Peyer's patch (tissue), 4 donors: ENCODE measurements around the gene NBAS.

ENCODE experiments used
- CTCF ChIP-seq, 6 experiments: fragments of 450-650 bp in 4 of 6; fragments of 200-600 bp in 2 of 6; sonication (generic) in 1 of 6; IDR thresholded peaks; one replicate each; pipeline ENCODE4 v1.5.1; 2017 to 2019; ENCODE audit warnings: antibody characterized with exemption in 6 of 6, mild to moderate bottlenecking in 3 of 6, moderate library complexity in 1 of 6
- POLR2A ChIP-seq, 2 donors: fragments of 450-650 bp; IDR thresholded peaks; one replicate each; pipeline ENCODE4 v1.5.1; 2017; ENCODE audit warnings: antibody characterized with exemption in 2 of 2, mild to moderate bottlenecking in 2 of 2, moderate library complexity in 2 of 2

GRCh38 chr2:15260196-15260595 lies 300.9 kb downstream of the NBAS start:
- no peak for TF ChIP-seq CTCF (IDR thresholded peaks at IDR 0.05)
- no peak for TF ChIP-seq POLR2A (IDR thresholded peaks at IDR 0.05)
